IPS-18c (cell line): Measurements from ENCODE around the gene SLFN14.
"Not testable (repeated sequence)": the region's sequence is repeated elsewhere in the genome, so short reads cannot be mapped to it uniquely, and the experiment has no call there.

ENCODE experiments used
- H3K4me3 ChIP-seq: 2 replicates; pipeline ENCODE4 v1.7.0; 2013; ENCODE audit warnings: low read depth, mild to moderate bottlenecking, low read length, moderate library complexity; ENCODE audit not compliant: insufficient read depth
- H3K9me3 ChIP-seq: one replicate; pipeline ENCODE4 v1.6.1; 2013; ENCODE audit warnings: mild to moderate bottlenecking, low read length, moderate library complexity; ENCODE audit not compliant: control insufficient read depth, insufficient read depth

Gene SLFN14

DNA sequence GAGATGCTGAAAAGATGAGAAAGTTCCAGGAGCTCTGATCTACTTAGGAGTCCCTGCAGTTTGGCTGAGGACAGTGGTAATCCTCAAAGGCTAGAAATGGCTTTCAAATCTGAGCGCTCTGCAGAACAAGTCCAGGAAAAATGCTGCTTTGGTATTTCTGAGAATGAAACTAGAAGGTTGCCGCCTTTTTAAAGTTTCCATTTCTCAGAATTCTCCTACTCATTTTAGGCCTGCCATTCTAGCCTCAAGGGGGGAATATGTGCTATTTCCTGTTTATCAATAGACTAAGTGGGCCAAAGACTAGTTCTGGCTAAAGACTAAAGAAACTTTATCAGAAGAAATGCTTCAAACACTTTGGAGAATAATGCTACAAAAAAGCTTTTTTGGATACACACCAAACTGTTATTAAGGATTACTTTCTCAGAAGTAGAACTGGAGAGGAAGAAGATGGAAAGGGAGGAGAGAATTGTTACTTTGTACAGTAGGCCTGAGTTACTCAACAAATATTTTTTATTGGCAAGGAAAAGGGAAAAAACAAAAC, 22.9 kb downstream of the SLFN14 start, which contains the start of gene SLFN12L:
SLFN12L (minus strand) TSS at position 78 of the 541 bp plus-strand sequence. CDS start 15,314 bp downstream, outside the sequence.
- H3K9me3 ChIP-seq, result no peaks in the 10 kb centered on the region
- no peak within 1 kb of the TSS for H3K4me3 ChIP-seq

DNA sequence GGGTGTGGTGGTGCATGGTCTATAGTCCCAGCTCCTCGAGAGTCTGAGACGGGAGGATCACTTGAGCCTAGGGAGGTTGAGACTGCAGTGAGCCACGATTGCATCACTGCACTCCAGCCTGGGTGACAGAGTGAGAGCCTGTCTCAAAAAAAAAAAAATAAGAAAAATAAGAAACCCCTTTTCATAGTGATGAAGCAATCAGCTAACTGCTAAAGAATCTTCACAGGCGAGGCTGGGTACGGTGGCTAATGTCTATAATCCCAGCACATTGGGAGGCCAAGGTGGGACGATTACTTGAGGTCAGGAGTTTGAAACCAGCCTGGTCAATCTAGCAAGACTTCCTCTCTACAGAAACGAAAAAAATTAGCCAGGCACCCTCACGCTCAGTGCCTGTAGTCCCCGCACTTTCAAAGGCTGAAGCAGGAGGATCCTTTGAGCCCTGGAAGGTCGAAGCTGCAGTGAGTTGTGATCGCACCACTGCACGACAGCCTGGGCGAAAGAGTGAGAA, 23.9 kb downstream of the SLFN14 start:
- Histone ChIP-seq H3K4me3 (no peak overlapping the region), H3K9me3 (no peaks in the 10 kb centered on the region)

GRCh38 chr17:35535406-35535805, 25.2 kb downstream of the SLFN14 start:
- H3K9me3 ChIP-seq, H3K4me3 ChIP-seq: not testable (repeated sequence)

- H3K9me3 ChIP-seq, result no peaks in the 10 kb centered on the region
- no peak overlapping the region for H3K4me3 ChIP-seq
Observed at GRCh38 chr17:35534576-35535093, 26.0 kb downstream of the SLFN14 start.

- Histone ChIP-seq H3K9me3 (no peaks in the 10 kb centered on the region), H3K4me3 (no peak overlapping the region)
Observed at GRCh38 chr17:35531160-35531559, 29.5 kb downstream of the SLFN14 start.

DNA sequence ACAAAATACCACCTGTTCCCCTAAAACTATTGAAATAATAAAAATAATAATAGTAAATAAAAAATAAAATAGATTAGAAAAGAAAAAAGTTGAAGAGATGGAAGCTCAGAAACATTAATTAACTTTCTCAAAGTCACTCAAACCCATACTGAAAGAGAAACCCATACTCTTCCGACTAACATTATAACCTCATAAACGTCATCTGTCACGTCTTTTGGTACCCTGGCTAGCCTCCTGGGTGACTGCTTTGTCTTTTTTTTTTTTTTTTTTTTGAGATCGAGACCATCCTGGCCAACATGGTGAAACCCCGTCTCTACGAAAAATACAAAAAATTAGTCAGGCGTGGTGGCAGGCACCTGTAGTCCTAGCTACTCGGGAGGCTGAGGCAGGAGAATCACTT, 30.8 kb downstream of the SLFN14 start:
- Histone ChIP-seq H3K4me3 (no peak overlapping the region), H3K9me3 (no peaks in the 10 kb centered on the region)

GRCh38 chr17:35529326-35529725, 31.3 kb downstream of the SLFN14 start:
- H3K4me3 ChIP-seq, H3K9me3 ChIP-seq: not testable (repeated sequence)

DNA sequence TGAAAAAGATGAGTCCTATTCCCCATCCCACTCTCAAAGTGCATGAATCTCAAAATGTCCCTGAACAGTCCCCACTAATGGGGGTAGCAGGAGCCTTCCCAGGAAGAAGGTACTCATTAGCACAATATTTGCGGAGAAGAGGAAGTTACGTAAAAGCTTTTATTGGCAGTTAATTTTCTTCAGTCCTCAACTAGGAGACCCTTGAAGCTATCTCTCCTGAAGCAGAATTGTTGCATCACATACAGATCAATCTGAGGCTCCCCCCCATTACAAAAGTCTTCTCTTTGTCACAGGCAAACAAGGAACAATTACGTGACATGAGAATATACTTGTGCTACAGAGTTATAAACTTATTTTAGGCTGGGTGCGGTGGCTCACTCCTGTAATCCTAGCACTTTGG, 37.3 kb downstream of the SLFN14 start:
- H3K9me3 ChIP-seq, result no peaks in the 10 kb centered on the region

DNA sequence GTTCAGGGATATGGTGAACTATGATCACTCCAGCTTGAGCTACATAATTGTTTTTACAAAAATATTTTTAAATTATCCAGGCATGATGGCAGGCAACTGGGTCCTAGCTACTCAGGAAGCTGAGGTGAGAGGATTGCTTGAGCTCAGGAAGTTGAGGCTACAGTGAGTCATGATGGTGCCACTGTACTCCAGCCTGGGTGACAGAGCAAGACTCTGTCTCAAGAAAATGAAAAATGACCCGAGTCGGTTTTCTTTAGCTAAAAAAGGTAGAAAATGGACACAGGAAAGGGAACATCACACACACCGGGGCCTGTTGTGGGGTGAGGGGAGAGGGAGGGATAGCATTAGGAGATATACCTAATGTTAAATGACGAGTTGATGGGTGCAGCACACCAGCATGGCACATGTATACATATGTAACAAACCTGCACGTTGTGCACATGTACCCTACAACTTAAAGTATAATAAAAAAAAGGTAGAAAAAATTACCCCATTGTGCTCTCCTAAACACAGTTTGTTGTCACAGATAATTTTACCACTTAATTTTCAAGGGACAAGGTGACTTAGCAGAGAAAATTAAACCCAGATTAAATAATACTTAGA, 38.9 kb downstream of the SLFN14 start:
- not testable (repeated sequence) for H3K9me3 ChIP-seq, H3K4me3 ChIP-seq

More for the DNA sequence above, 37.3 kb downstream of the SLFN14 start:
- no peak overlapping the region for H3K4me3 ChIP-seq

DNA sequence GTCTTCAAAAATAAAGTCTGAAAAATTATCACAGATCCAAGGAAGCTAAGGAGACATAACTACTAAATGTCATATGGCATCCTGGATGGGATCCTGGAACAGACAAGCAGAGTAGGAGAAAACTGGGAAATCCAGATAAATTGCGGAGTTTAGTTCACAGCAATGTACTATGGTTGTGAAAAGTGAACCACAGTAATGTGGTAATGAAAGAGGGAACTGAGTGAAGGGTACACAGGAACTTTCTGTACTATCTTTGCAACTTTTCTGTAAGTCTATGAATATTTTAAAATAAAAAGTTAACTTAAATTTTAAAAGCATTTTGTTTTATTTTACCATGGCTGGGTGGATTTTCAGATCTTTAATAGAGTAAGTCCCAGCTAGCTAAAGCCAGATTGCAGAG, 39.5 kb downstream of the SLFN14 start:
- Histone ChIP-seq H3K9me3 (no peaks in the 10 kb centered on the region), H3K4me3 (no peak overlapping the region)

GRCh38 chr17:35519906-35520442, 40.6 kb downstream of the SLFN14 start:
- Histone ChIP-seq H3K9me3 (no peaks in the 10 kb centered on the region), H3K4me3 (no peak overlapping the region)

DNA sequence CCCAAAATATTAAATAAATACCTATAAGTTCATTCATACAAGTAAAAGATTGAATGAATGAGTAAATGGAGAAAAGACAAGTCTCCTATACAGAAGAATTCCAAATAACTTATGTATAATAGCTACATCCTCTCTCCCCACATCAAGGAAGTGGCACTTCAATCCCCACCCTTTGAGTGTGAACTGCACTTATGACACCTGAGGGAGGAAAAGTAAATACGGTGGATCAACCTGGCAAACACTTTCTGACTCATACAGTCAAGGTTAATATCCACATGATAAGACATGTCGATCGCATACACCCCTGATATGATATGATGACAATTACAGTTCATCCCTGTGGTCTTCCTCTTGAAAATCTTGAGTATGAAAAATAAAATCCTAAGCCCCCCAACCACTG, 41.2 kb downstream of the SLFN14 start:
- Histone ChIP-seq H3K4me3 (no peak overlapping the region), H3K9me3 (no peaks in the 10 kb centered on the region)

GRCh38 chr17:35518431-35518830, 42.2 kb downstream of the SLFN14 start:
- not testable (repeated sequence) for H3K9me3 ChIP-seq, H3K4me3 ChIP-seq

DNA sequence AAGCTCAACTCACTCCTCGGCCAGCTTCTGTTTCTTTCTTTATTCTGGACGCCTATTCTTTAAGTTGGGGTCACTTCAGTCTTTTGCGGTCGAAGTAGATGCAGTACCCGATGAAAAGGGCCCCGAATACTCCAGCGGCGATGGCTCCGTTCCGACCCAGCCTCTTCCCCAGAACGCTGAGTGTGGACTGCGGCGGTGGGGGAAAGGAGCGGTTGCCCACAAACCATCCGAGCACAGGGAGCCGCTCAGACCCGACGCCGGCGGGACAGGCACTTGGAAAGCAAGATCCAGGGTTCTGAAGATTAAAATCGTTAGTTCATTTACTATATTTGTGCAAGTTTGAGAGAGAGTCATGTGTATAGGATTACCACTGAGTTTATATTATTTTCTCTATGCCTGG, 45.6 kb downstream of the SLFN14 start:
- Histone ChIP-seq H3K9me3 (no peaks in the 10 kb centered on the region), H3K4me3 (no peak overlapping the region)

GRCh38 chr17:35514564-35514963, 46.1 kb downstream of the SLFN14 start:
- H3K9me3 ChIP-seq, result no peaks in the 10 kb centered on the region

More at GRCh38 chr17:35514564-35514963, 46.1 kb downstream of the SLFN14 start:
- H3K4me3 ChIP-seq, result no peak overlapping the region
